GM18867 (cell line): ENCODE measurements around the gene SCML2.
"Not testable (repeated sequence)": the region's sequence is repeated elsewhere in the genome, so short reads cannot be mapped to it uniquely, and the experiment has no call there.

ENCODE experiments used
- ATAC-seq: cut with Tn5 transposase; IDR thresholded peaks from one replicate; pipeline ENCODE4 v1.9.1; 2021; ENCODE audit warnings: mild to moderate bottlenecking, moderate library complexity; ENCODE audit not compliant: unreplicated experiment

Gene SCML2

DNA sequence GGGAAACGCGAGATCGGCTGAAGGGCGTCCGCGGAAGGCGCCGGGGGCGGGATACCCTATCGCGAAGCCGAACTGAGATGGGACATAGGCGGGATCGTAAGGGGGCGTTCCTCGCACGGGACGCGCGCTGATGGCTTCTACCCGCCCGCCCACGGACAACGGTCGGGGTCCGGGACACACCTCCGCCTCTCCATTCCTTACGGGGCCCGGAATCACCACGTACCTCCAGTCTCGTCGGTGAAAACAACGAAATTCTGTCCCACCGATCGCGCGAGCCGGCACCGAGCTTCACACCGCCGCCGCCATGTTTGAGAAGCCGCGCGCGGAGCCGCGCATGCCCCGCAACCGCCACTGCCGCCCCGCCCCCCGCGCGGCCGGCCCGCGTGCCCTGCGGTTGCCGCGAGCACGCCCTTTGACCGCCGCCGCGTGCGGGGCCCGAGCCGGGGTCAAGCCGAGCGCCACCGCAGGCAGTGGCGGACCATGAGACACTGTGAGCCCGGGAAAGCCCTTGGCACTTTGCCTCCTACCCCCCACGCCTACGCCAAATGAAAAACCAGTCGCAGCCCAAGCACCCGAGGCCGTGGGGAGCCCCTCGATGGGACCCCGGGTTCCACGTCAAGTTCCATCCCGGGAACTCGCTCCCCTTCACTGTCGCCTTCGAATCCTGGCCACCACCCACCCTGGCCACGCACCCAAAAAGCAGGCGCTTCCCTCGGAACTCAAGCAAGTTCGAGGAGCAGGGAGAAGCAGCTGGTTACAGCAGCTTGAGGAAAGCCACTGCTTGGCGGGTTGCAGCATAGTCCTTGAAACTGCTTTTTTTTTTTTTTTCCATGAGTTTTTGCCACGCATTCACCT lies at the start of gene SCML2:
TSS of gene SCML2 (minus strand) at position 320 of the 855 bp plus-strand sequence. CDS start 20,617 bp downstream, outside the sequence.
- peak; percentile 54 for ATAC-seq

DNA sequence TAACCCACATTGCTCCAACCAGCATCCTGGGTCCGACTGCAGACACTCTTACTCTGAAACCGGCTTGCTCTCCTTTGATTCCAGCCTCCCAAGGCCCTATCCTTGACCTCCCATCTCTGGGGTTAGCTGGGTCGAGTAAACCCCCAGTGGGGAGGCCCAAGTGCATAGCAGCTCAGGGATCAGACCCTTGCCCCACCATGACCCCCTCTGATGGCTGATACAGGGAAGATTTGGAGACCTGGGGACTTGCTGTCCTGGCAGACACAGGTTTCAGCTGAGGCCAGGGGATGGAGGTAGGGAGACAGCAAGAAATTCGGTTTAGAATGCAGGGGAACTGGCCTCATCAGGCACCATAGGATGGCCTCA lies 47.3 kb upstream of the SCML2 start:
- no peak for ATAC-seq

DNA sequence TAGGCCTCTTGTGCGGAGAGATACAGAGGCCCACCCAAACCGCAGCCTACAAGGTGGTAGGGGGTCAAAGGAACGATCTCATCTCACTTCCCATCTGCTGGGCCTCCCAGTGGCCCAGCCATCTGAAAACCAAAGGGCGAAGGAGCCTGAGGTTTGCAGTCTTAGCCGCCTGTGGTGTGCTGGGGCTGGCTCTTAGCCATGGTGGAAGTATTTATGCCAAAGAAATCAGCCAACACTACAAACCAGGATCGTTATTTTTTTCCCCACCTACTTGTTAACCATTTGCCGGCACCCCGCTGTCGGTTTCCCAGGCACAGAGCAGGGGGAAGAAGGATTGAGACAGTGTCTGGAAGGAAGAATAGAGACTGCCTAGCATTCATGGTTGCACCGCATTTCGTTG lies 40.0 kb upstream of the SCML2 start:
- no peak for ATAC-seq

DNA sequence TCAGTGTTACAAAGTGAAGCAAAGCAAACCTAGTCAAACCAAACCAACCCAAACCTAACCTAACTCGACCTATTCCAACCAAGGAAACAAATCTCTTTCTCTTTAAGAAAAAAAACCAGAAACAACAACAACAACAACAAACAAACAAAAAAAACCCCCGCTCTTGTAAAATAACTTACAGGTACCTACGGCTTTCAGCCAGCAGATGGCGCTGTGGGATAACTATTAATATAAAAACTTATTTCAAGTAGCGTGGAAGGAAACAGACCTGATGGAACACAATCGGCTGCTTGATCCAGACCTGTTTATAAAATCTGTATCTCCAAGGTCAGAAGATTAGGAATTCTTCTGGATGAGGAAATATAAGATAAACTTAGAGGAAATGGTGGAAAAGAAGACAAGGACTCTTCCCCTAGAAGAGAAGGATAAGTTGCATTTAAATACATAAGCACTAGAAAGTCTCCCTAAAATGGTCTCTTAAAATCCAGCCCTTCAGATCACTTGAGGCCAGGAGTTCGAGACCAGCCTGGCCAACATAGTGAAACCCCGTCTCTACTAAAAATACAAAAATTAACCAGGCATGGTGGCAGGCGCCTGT lies 36.6 kb upstream of the SCML2 start:
- peak; percentile 39 for ATAC-seq

DNA sequence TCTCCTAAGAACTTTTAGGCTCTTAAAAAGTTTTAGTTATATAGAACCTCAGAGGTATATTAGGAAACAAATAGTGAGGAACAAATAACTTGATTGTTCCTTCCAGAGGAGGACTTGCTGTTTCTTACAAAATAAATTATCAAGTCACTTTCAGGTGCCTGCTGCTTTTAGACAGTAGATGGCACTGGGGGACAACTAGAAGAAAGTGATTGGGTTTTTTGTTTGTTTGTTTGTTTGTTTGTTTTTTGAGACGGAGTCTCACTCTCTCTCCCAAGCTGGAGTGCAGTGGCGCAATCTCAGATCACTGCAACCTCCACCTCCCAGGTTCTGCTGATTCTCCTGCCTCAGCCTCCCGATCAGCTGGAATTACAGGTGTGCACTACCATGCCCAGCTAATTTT lies 35.5 kb upstream of the SCML2 start:
- ATAC-seq = no peak

- ATAC-seq = peak; percentile 50
These were observed 23.3 kb upstream of the SCML2 start for GRCh38 chrX:18377796-18378195.

DNA sequence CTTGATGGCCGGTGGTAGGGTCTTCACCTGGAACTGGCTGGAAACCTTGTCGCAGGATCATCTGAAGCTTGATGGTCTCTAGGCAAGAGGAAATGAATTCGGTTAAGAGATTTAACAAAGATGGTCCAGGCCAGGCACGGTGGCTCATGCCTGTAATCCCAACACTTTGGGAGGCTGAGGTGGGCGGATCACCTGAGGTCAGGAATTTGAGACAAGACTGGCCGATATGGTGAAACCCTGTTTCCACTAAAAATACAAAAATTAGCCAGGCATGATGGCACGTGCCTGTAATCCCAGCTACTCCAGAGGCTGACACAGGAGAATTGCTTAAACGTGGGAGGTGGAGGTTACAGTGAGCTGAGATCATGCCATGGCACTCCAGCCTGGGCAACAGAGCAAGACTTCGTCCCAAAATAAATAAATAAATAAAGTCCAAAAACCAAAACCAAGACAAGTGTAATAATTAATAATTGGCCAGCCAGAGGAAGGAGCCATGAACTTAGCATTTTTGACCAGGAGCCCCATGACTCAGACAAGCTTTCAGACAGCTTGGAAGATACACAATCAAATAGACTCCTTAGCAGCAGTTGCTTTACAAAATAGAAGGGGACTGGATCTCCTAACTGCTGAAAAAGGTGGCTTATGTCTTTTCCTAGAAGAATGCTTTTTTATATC lies 20.8 kb upstream of the SCML2 start:
- ATAC-seq = not testable (repeated sequence)

- not testable (repeated sequence) for ATAC-seq
These were observed 14.6 kb upstream of the SCML2 start for GRCh38 chrX:18369096-18369495.

GRCh38 chrX:18368402-18368801 lies 13.9 kb upstream of the SCML2 start:
- ATAC-seq = no peak

DNA sequence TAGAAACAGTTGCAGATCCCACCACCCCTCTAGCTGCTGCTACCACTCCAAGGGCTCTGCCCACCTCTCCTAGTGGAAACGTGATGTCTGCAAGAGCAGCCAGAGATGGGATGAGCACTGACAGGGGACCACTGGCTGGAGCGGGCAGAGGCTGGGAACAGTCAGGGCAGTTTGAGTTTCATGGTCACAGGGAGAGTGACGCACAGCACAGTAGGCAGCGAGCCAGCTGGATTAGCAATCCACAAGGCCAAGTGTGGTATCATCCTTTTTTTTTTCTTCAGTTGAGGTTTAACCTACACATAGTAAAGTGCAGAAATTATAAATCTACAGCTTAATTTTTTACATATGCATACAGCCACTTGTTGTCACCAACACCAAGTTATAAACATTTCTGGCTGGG lies 6.4 kb upstream of the SCML2 start:
- ATAC-seq = no peak

GRCh38 chrX:18353931-18354368 lies 538 bp downstream of the SCML2 start:
- peak; percentile 27 for ATAC-seq

- no peak for ATAC-seq
These were observed 2.7 kb downstream of the SCML2 start for GRCh38 chrX:18351784-18352183.

- ATAC-seq = no peak
These were observed 6.4 kb downstream of the SCML2 start for GRCh38 chrX:18348047-18348446.

DNA sequence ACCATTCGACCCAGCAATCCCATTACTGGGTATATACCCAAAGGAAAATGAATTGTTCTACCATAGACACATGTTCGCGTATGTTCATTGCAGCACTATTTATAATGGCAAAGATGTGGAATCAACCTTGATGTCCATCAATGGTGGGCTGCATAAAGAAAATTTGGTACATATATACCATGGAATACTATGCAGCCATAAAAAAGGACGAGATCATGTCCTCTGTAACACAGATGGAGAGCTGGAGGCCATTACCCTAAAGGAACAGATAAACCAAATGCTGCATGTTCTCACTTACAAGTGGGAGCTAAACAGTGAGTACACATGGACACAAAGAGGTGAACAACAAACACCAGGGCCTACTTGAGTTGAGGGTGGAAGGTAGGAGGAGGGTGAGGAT lies 45.1 kb downstream of the SCML2 start:
- no peak for ATAC-seq

DNA sequence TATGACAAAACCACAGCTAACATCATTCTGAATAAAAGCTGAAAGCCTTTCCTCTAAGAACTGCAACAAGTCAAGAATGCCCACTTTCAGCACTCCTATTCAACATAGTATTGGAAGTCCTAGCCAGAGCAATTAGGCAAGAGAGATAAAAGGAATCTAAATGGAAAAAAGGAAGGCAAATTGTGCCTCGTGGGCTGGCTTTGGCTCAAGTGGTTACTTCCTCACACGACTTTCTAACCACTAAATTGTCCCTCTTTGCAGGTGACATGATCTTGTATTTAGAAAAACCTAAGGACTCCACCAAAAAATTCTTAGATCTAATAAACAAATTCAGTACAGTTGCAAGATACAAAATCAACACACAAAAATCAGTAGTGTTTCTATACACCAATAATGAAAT lies 57.2 kb downstream of the SCML2 start:
- ATAC-seq = no peak

- ATAC-seq = no peak
These were observed 59.6 kb downstream of the SCML2 start for GRCh38 chrX:18294893-18295292.

- ATAC-seq = no peak
These were observed 63.4 kb downstream of the SCML2 start for GRCh38 chrX:18291006-18291545.

DNA sequence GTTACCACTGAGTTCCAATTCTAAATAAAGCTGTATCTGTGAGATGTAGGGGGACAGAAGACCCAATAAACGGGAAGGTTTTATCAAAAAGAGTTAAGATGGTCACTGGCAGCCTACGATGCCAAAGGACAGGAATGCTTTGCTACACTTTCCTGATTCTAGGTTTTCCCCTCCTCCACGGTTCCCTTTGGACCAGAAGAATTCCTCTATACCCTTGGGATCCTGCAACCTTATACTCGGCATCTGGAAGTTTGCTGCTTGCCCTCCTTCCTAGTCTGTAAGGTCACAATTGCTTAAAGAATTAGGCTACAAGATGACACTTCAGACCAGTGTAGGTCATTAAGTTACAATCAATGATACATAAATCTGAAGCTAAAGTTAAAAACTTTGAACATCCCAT lies 64.3 kb downstream of the SCML2 start:
- no peak for ATAC-seq

- ATAC-seq = no peak
These were observed 65.8 kb downstream of the SCML2 start for GRCh38 chrX:18288716-18289115.

DNA sequence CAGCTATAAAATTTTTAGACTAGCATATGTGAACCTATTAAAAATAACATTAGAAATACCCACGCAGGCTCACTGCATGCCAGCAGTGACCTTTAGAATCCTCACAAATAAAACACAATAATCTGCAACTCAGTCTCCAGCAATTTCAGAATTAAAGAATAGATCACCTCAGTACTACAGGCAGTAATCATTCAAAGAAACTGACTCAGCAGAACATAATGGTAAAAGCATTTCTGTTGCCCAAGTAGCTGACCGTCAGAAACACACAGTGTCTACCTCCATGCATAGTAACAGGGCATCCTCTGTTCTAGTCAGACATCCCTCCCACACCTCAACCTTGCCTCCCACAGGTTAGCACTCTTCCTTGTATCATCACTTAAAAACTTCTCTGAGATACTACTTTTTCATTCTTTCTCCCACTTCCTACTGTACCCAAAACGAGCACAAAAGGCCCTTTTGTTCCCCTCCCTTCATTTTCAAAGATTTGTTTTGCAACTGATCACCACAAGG lies 68.1 kb downstream of the SCML2 start:
- ATAC-seq = no peak

- ATAC-seq = no peak
These were observed 76.0 kb downstream of the SCML2 start for GRCh38 chrX:18278449-18278848.
